Uterus (tissue), 2 donors: ENCODE measurements around the gene NUP188.

Experiments
- POLR2A ChIP-seq, 2 donors: fragments of 450-650 bp; IDR thresholded peaks; one replicate each; pipeline ENCODE4 v1.6.1; 2016; ENCODE audit warnings: antibody characterized with exemption in 2 of 2, mild to moderate bottlenecking in 1 of 2, moderate library complexity in 1 of 2
- TF ChIP-seq, protein P1 (sequence below), 4 experiments: fragments of 200-600 bp in 2 of 4; fragments of 450-650 bp in 2 of 4; sonication (generic) in 2 of 4; IDR thresholded peaks; one replicate each; pipeline ENCODE4 v1.5.1; 2016 to 2019; ENCODE audit warnings: antibody characterized with exemption in 4 of 4, mild to moderate bottlenecking in 2 of 4, moderate library complexity in 1 of 4

DNA sequence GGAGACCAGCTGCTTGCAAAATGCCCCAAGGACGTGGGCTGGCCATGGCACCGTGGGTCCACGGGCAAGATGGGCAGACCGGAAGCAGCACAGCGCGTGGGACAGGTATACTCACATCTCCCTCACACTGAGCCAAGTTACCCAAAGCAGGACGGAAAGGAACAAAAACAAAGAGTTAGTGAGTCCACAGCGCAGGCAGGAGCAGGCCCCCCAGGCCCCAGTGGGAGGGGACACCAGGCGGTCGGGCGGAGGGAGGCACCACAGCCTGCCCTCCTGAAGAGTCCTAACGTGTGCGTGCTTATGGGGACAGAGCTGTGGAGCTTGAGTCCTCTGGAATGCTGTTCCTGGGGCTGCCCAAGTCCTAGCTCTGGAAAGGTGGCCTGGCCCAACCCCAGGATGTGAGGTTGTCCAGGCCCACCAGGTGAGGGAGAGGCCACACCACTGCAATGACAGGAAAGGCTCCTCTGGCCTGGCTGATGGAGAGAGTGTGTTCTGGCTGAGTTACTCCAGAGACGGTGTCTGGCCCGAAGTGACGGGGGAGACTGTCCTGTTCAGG, 65.5 kb downstream of the NUP188 start:
- TF ChIP-seq, protein P1, sequence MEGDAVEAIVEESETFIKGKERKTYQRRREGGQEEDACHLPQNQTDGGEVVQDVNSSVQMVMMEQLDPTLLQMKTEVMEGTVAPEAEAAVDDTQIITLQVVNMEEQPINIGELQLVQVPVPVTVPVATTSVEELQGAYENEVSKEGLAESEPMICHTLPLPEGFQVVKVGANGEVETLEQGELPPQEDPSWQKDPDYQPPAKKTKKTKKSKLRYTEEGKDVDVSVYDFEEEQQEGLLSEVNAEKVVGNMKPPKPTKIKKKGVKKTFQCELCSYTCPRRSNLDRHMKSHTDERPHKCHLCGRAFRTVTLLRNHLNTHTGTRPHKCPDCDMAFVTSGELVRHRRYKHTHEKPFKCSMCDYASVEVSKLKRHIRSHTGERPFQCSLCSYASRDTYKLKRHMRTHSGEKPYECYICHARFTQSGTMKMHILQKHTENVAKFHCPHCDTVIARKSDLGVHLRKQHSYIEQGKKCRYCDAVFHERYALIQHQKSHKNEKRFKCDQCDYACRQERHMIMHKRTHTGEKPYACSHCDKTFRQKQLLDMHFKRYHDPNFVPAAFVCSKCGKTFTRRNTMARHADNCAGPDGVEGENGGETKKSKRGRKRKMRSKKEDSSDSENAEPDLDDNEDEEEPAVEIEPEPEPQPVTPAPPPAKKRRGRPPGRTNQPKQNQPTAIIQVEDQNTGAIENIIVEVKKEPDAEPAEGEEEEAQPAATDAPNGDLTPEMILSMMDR (IDR thresholded peaks at IDR 0.05): no peak
- TF ChIP-seq POLR2A (IDR thresholded peaks at IDR 0.05): no peak
